BLaER1 treated with 17β-estradiol and CSF1 and Interleukin-3, amounts not matched to agents 10 nM and 100 nM (cell line): ENCODE measurements around the gene ERBB4.

Experiments
- H3K27ac ChIP-seq, 11 experiments: shearing (Covaris generic); formaldehyde crosslinking; 2 replicates each; pipeline ENCODE4 v1.8.1; 2022
- H3K27me3 ChIP-seq, 11 experiments: shearing (Covaris generic); formaldehyde crosslinking; 2 replicates each; pipeline ENCODE4 v1.8.1; 2022
- H3K36me3 ChIP-seq, 11 experiments: shearing (Covaris generic); formaldehyde crosslinking; 2 replicates each; pipeline ENCODE4 v1.8.1; 2022
- H3K4me1 ChIP-seq, 10 experiments: shearing (Covaris generic); formaldehyde crosslinking; 2 replicates each; pipeline ENCODE4 v1.8.1; 2022
- H3K4me2 ChIP-seq, 11 experiments: shearing (Covaris generic); formaldehyde crosslinking; 2 replicates each; pipeline ENCODE4 v1.8.1; 2022
- H3K4me3 ChIP-seq, 10 experiments: shearing (Covaris generic); formaldehyde crosslinking; 2 replicates each; pipeline ENCODE4 v1.8.1; 2022
- H3K9ac ChIP-seq, 11 experiments: shearing (Covaris generic); formaldehyde crosslinking; 2 replicates each; pipeline ENCODE4 v1.8.1; 2022
- H3K9me3 ChIP-seq, 11 experiments: shearing (Covaris generic); formaldehyde crosslinking; replicated peaks in 1 of 11; 2 replicates each; pipeline ENCODE4 v1.8.1; 2022
- H4K20me1 ChIP-seq, 11 experiments: shearing (Covaris generic); formaldehyde crosslinking; 2 replicates each; pipeline ENCODE4 v1.8.1; 2022
- Cebpa-rat ChIP-seq, 11 experiments: shearing (Covaris generic); IDR thresholded peaks; 2 replicates each; pipeline ENCODE4 v1.8.1; 2022

The ERBB4 gene

GRCh38 chr2:212007972-212008371 is 530.6 kb downstream of the ERBB4 start:
- Histone ChIP-seq H3K9ac (no peak overlapping the region), H3K4me2 (no peak overlapping the region), H3K36me3 (no peaks in the 10 kb centered on the region), H3K9me3 (peaks cover 0 to 19% (median 0%) of the 10 kb centered on the region in 11 experiments; a peak in 8 of 22 replicates), H3K27ac (no peak overlapping the region), H3K27me3 (no peaks in the 10 kb centered on the region), H3K4me1 (peaks cover 0 to 28% (median 0%) of the 10 kb centered on the region in 10 experiments; a peak in 6 of 20 replicates), H3K4me3 (no peak overlapping the region), H4K20me1 (no peaks in the 10 kb centered on the region)
- no peak for TF ChIP-seq Cebpa-rat (IDR thresholded peaks at IDR 0.05)

- TF ChIP-seq Cebpa-rat (IDR thresholded peaks at IDR 0.05), result no peak
- Histone ChIP-seq H3K4me1 (peaks cover 0 to 23% (median 0%) of the 10 kb centered on the region in 10 experiments; a peak in 6 of 20 replicates), H3K27ac (no peak overlapping the region), H4K20me1 (no peaks in the 10 kb centered on the region), H3K9me3 (peaks cover 0 to 4% (median 0%) of the 10 kb centered on the region in 11 experiments; a peak in 5 of 22 replicates), H3K36me3 (no peaks in the 10 kb centered on the region), H3K27me3 (no peaks in the 10 kb centered on the region), H3K9ac (no peak overlapping the region), H3K4me2 (no peak overlapping the region), H3K4me3 (no peak overlapping the region)
Measured at GRCh38 chr2:212005085-212005671, 533.4 kb downstream of the ERBB4 start.

GRCh38 chr2:212001325-212001724 is 537.3 kb downstream of the ERBB4 start:
- H3K4me2 ChIP-seq, result no peak overlapping the region
- H3K4me1 ChIP-seq, result 0 out of 20 replicates have a peak, but pooled peaks cover 0 to 3% (median 0%) of the 10 kb centered on the region in 10 experiments
- no peak overlapping the region for H3K27ac ChIP-seq
- H3K4me3 ChIP-seq, result no peak overlapping the region
- no peak for TF ChIP-seq Cebpa-rat (IDR thresholded peaks at IDR 0.05)
- no peaks in the 10 kb centered on the region for H3K9me3 ChIP-seq
- H4K20me1 ChIP-seq, result no peaks in the 10 kb centered on the region
- H3K27me3 ChIP-seq, result no peaks in the 10 kb centered on the region
- no peaks in the 10 kb centered on the region for H3K36me3 ChIP-seq
- H3K9ac ChIP-seq, result no peak overlapping the region

- Histone ChIP-seq H3K4me3 (no peak overlapping the region), H3K27me3 (no peaks in the 10 kb centered on the region), H4K20me1 (no peaks in the 10 kb centered on the region), H3K9me3 (no peaks in the 10 kb centered on the region), H3K36me3 (no peaks in the 10 kb centered on the region), H3K4me2 (no peak overlapping the region), H3K27ac (no peak overlapping the region), H3K4me1 (no peaks in the 10 kb centered on the region), H3K9ac (no peak overlapping the region)
- no peak for TF ChIP-seq Cebpa-rat (IDR thresholded peaks at IDR 0.05)
Measured at GRCh38 chr2:211996857-211997256, 541.7 kb downstream of the ERBB4 start.

- Histone ChIP-seq H3K27me3 (no peaks in the 10 kb centered on the region), H3K4me3 (no peak overlapping the region), H3K4me1 (no peaks in the 10 kb centered on the region), H3K9me3 (no peaks in the 10 kb centered on the region), H3K9ac (no peak overlapping the region), H4K20me1 (no peaks in the 10 kb centered on the region), H3K27ac (no peak overlapping the region), H3K36me3 (no peaks in the 10 kb centered on the region), H3K4me2 (no peak overlapping the region)
- no peak for TF ChIP-seq Cebpa-rat (IDR thresholded peaks at IDR 0.05)
Measured at GRCh38 chr2:211994806-211995205, 543.8 kb downstream of the ERBB4 start.

- H3K4me2 ChIP-seq, result no peak overlapping the region
- no peaks in the 10 kb centered on the region for H3K4me1 ChIP-seq
- TF ChIP-seq Cebpa-rat (IDR thresholded peaks at IDR 0.05), result no peak
- H3K9ac ChIP-seq, result no peak overlapping the region
- H3K27me3 ChIP-seq, result no peaks in the 10 kb centered on the region
- H3K9me3 ChIP-seq, result no peaks in the 10 kb centered on the region
- H4K20me1 ChIP-seq, result no peaks in the 10 kb centered on the region
- H3K27ac ChIP-seq, result no peak overlapping the region
- H3K36me3 ChIP-seq, result no peaks in the 10 kb centered on the region
- no peak overlapping the region for H3K4me3 ChIP-seq
Measured at GRCh38 chr2:211990335-211990734, 548.3 kb downstream of the ERBB4 start.

GRCh38 chr2:211986313-211986712 is 552.3 kb downstream of the ERBB4 start:
- H3K9me3 ChIP-seq, result no peaks in the 10 kb centered on the region
- TF ChIP-seq Cebpa-rat (IDR thresholded peaks at IDR 0.05), result no peak

GRCh38 chr2:211985393-211985792 is 553.2 kb downstream of the ERBB4 start:
- H3K4me3 ChIP-seq, result no peak overlapping the region
- no peaks in the 10 kb centered on the region for H3K27me3 ChIP-seq
- no peaks in the 10 kb centered on the region for H3K9me3 ChIP-seq
- H4K20me1 ChIP-seq, result no peaks in the 10 kb centered on the region
- H3K4me1 ChIP-seq, result no peaks in the 10 kb centered on the region
- no peak overlapping the region for H3K4me2 ChIP-seq
- no peaks in the 10 kb centered on the region for H3K36me3 ChIP-seq
- H3K9ac ChIP-seq, result no peak overlapping the region
- no peak for TF ChIP-seq Cebpa-rat (IDR thresholded peaks at IDR 0.05)
- no peak overlapping the region for H3K27ac ChIP-seq

More at GRCh38 chr2:211986313-211986712, 552.3 kb downstream of the ERBB4 start:
- Histone ChIP-seq H3K4me3 (no peak overlapping the region), H3K36me3 (no peaks in the 10 kb centered on the region), H3K4me1 (no peaks in the 10 kb centered on the region), H3K4me2 (no peak overlapping the region), H3K27ac (no peak overlapping the region), H3K9ac (no peak overlapping the region), H3K27me3 (no peaks in the 10 kb centered on the region), H4K20me1 (no peaks in the 10 kb centered on the region)

- no peak for TF ChIP-seq Cebpa-rat (IDR thresholded peaks at IDR 0.05)
- Histone ChIP-seq H3K27me3 (no peaks in the 10 kb centered on the region), H3K4me3 (no peak overlapping the region), H3K4me1 (no peaks in the 10 kb centered on the region), H3K4me2 (no peak overlapping the region), H3K9me3 (no peaks in the 10 kb centered on the region), H3K36me3 (no peaks in the 10 kb centered on the region), H3K9ac (no peak overlapping the region), H3K27ac (no peak overlapping the region), H4K20me1 (no peaks in the 10 kb centered on the region)
Measured at GRCh38 chr2:211982162-211982561, 556.4 kb downstream of the ERBB4 start.

GRCh38 chr2:211981451-211981850 is 557.2 kb downstream of the ERBB4 start:
- no peaks in the 10 kb centered on the region for H3K27me3 ChIP-seq
- no peak for TF ChIP-seq Cebpa-rat (IDR thresholded peaks at IDR 0.05)
- H3K4me3 ChIP-seq, result no peak overlapping the region
- H3K9me3 ChIP-seq, result no peaks in the 10 kb centered on the region
- no peaks in the 10 kb centered on the region for H3K36me3 ChIP-seq
- no peaks in the 10 kb centered on the region for H3K4me1 ChIP-seq
- no peak overlapping the region for H3K9ac ChIP-seq
- no peak overlapping the region for H3K4me2 ChIP-seq
- no peak overlapping the region for H3K27ac ChIP-seq
- no peaks in the 10 kb centered on the region for H4K20me1 ChIP-seq
